GM12864 (cell line): Measurements from ENCODE around the gene CADM2.

ENCODE experiments used
- DNase-seq: peaks from one replicate; pipeline ENCODE4 v3.0.0-alpha.2; 2011; ENCODE audit warnings: low read depth
- H3K4me3 ChIP-seq: 2 replicates; pipeline ENCODE4 v1.5.1; 2011; ENCODE audit warnings: mild to moderate bottlenecking, low read depth, low read length, control low read depth
- CTCF ChIP-seq: IDR thresholded peaks from 2 replicates; pipeline ENCODE4 v1.5.1; 2011; ENCODE audit warnings: low read depth, mild to moderate bottlenecking, moderate library complexity, low read length, control low read depth, inconsistent platforms; ENCODE audit errors: missing control alignments

Gene CADM2

GRCh38 chr3:85159376-85159775 lies 200.6 kb downstream of the CADM2 start:
- H3K4me3 ChIP-seq: no peak overlapping the region
- no peak for TF ChIP-seq CTCF
- no peak for DNase-seq

- H3K4me3 ChIP-seq: no peak overlapping the region
- DNase-seq: no peak
- no peak for TF ChIP-seq CTCF
Observed at GRCh38 chr3:85161544-85161943, 202.8 kb downstream of the CADM2 start.

GRCh38 chr3:85162905-85163304 lies 204.1 kb downstream of the CADM2 start:
- no peak overlapping the region for H3K4me3 ChIP-seq
- TF ChIP-seq CTCF: no peak
- no peak for DNase-seq

- TF ChIP-seq CTCF: no peak
- no peak overlapping the region for H3K4me3 ChIP-seq
- no peak for DNase-seq
Observed at GRCh38 chr3:85164436-85164835, 205.6 kb downstream of the CADM2 start.

- TF ChIP-seq CTCF: no peak
- no peak for DNase-seq
- H3K4me3 ChIP-seq: no peak overlapping the region
Observed at GRCh38 chr3:85167576-85167975, 208.8 kb downstream of the CADM2 start.

- TF ChIP-seq CTCF: no peak
- no peak for DNase-seq
- H3K4me3 ChIP-seq: no peak overlapping the region
Observed at GRCh38 chr3:85170646-85171045, 211.9 kb downstream of the CADM2 start.

- no peak overlapping the region for H3K4me3 ChIP-seq
- TF ChIP-seq CTCF: no peak
- no peak for DNase-seq
Observed at GRCh38 chr3:85171976-85172375, 213.2 kb downstream of the CADM2 start.
